CD4-positive, alpha-beta T cell treated with Interleukin-17A for 4 hours (primary cell): ENCODE data around the gene TRIP13.

Experiments
- DNase-seq: peaks from one replicate; pipeline ENCODE4 v3.0.0-alpha.2; 2020; ENCODE audit warnings: mixed read lengths

Gene TRIP13

DNA sequence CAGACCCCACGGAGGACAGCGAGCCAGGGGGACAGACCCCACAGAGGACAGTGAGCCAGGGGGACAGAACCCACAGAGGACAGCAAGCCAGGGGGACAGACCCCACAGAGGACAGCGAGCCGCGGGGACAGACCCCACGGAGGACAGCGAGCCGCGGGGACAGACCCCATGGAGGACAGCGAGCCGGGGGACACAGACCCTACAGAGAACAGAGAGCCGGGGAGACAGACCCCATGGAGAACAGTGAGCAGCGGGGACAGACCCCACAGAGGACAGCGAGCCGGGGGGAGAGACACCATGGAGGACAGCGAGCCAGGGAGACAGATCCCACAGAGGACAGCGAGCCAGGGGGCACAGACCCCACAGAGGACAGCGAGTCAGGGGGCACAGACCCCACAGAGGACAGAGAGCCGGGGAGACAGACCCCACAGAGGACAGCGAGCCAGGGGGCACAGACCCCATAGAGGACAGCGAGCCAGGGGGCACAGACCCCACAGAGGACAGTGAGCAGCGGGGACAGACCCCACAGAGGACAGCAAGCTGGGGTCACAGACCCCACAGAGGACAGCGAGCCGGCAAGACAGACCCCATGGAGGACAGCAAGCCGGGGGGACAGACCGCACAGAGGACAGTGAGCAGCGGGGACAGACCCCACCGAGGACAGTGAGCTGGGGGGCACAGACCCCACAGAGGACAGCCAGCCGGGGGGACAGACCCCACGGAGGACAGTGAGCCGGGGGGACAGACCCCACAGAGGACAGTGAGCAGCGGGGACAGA lies 37.5 kb upstream of the TRIP13 start:
- no peak for DNase-seq

DNA sequence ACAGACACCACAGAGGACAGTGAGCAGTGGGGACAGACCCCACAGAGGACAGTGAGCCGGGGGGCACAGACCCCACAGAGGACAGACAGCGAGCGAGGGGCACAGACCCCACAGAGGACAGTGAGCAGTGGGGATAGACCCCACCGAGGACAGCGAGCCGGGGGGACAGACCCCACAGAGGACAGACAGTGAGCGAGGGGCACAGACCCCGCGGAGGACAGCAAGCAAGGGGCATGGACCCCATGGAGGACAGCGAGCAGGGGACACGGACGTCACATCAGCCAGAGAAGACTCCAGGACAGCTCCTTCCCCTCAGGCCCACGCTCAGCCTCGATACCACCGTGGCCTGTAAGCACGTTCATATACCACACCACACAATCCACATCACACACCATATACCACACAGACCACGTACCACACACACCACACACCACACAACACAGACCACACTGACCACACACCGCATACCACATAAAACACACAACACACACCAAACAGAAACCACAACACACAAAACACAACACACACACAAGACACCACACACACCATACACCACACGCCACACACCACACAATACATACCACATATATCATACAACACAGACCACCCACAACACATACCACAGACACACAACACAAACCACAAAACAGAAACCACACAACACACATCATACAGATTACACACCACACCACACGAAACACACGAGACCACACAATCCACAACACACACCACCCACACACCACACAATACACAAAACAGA lies 36.7 kb upstream of the TRIP13 start:
- DNase-seq: no peak

GRCh38 chr5:856531-857425 lies 35.9 kb upstream of the TRIP13 start:
- DNase-seq: no peak

- no peak for DNase-seq
These were observed 34.0 kb upstream of the TRIP13 start for GRCh38 chr5:858726-859125.

- DNase-seq: no peak
These were observed 33.3 kb upstream of the TRIP13 start for GRCh38 chr5:859391-859790.

DNA sequence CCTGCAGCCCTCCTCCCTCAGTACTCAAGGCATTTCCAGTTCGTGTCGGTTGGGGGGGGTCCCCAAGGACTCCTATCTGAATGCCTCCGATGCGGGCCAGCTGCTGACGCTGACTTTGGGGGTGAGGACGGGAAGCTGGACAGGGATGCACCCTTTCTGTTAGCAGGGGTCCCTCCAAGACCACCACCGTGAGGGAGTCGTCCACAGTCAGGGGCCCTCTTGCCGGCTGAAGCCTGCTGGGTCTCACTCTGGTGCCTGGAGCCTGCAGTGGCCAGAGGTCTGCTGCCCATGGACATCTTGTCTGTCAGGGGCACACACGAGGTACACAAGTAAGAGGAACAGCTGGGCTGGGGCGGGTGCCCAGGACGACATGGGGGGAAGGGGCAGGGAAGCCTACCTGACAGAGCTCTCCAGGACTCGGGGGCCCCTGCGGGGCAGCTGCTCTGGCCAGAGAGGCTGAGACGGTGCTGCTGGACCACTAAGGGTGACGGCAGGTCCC lies 32.8 kb upstream of the TRIP13 start:
- no peak for DNase-seq

DNA sequence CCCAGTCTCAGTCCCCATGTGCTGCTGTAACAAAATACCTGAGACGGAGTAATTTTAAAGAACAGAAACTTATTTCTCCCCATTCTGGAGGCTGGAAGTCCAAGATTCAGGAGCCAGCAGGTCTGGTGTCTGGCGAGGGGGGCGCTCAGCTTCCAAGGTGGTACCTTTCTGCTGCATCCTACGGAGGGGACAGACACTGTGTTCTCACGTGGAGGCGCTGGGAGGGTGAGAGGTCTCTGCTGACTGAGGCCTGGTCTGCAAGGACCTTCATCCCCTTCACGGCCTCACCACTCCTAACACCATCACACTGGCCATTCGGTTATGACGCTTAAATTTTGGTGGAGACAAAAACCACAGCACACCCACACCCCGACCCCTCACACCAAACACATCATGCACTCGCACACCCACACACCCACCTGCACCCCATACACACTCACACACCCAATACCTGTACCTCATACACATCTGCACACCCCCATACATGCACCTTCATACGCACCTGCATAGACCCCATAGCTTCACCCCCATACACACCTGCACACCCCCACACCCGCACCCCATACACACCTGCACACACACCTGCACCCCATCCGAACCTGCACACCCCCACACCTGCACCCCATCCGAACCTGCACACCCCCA lies 32.1 kb upstream of the TRIP13 start:
- no peak for DNase-seq

DNA sequence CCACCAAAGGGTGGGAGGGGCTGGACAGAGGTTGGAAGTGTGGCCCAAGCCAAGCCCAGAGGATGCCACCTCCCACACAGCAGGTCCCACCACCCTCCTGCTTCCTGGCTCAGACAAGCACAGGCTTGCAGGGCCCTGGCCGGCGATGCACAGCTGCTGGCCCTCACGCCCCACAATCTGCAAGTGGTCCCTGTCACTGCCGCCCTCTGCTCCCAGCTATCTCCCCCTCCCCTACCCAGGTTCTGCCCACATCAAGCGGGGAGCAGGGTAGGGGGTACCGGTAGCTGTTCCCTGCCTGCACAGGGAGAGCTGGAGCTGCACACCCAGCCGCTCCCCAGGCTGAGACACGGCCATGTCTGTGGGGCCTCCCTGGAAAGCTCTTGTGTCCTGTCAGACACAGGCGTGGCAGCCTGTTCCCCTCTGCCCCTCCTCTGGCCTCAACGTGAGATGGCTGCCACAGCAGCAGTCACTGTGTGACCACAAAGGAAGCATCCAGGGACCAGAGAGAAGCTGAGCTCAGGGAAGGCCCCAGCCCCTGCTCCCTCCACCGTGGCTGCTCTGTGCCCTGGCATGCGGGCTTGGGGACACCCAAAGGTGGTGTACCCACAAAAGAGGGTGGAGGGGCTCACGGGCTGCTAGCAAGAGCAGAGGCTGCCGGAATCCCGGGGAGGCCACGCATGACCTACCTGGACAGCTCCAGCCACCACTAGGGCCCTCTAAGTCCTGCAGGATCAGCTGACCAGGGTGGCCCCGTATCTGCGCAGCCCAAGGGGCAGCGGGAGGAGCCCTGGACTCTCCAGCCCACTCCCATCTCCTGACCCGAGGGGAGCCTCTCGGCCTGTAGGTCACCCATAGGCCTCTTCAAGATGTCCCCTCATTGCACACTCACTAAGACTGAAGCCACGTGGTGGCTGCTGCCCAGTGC lies 31.0 kb upstream of the TRIP13 start:
- no peak for DNase-seq

- no peak for DNase-seq
These were observed 30.1 kb upstream of the TRIP13 start for GRCh38 chr5:862367-863243.

DNA sequence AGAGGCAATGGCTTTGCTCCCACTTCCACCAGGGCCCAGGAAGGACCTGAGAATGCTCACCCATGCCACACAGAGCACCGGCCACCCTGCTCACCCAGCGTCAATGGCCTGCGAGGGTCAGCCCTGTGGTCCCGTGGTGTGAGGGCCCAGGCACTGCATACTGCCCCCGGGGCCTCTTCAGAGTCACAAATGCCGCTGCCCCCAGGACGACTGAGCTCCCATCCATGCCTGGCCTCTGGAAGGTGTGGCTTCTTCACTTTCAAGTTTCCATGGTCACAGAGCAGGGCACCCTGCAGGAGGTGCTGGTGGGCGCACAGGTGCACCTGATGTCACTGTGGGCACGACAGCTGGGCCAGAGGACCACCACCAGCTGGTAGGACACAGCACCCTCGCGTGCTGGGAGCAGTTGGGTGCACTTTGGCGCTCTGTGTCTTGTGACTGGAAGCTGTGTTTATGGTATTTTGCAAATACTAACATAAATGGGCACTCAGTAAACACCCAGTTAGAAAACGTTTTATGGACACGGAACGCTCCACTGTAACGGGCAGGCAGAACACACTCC lies 29.4 kb upstream of the TRIP13 start:
- no peak for DNase-seq

DNA sequence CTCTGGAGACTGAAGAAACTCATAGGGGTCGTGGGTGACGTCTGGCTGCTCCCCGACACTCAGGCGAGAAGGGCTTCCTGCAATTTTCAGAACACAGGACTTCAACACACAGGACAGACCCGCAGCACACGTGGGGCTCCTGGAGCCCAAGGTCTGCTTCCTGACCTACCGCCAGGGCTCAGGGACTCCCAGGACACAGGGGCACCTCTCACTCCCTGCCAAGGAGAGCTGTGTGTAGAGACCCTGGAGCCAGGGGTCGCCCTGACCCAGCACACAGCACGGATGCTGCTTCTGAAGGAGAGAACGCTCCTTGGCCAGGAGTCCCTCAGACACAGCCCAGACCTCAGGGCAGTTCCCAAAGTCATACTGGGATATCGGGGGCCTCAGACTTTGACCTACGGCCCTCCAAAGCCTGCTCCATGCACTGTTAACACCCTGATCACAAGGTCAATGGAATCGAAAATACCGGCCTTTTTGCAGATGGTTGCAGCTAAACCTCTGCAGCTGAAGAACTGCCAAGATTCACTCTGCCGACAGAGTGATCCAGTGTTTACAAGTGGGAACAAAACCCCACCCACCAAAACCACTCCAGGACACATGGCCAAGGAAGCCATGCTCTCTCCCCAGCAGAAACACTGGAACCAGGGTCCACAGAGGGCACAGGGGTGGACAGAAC lies 28.1 kb upstream of the TRIP13 start:
- DNase-seq: no peak

GRCh38 chr5:865168-865521 lies 27.5 kb upstream of the TRIP13 start:
- DNase-seq: no peak

DNA sequence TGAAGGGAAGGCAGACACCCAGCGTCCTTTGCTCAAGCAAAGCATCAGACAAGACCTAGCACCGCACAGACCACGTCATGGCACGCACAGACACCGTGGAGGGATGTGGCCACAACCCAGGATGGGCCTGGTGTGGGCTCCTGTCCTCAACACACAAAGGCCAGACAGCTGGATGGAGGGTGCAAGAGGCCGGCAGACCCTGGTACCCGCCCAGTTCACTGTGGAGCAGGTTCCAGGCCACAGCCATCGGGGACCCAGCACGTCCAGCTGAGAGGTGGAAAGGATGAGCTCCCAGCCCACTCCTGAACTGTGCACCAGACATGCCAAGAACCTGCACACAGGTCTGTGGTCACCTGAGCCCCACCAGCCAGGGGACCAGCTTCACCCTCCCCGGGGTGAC lies 26.9 kb upstream of the TRIP13 start:
- no peak for DNase-seq

GRCh38 chr5:867300-867870 lies 25.3 kb upstream of the TRIP13 start:
- no peak for DNase-seq

GRCh38 chr5:868428-869135 lies 24.1 kb upstream of the TRIP13 start:
- no peak for DNase-seq

- no peak for DNase-seq
These were observed 21.7 kb upstream of the TRIP13 start for GRCh38 chr5:870956-871355.

DNA sequence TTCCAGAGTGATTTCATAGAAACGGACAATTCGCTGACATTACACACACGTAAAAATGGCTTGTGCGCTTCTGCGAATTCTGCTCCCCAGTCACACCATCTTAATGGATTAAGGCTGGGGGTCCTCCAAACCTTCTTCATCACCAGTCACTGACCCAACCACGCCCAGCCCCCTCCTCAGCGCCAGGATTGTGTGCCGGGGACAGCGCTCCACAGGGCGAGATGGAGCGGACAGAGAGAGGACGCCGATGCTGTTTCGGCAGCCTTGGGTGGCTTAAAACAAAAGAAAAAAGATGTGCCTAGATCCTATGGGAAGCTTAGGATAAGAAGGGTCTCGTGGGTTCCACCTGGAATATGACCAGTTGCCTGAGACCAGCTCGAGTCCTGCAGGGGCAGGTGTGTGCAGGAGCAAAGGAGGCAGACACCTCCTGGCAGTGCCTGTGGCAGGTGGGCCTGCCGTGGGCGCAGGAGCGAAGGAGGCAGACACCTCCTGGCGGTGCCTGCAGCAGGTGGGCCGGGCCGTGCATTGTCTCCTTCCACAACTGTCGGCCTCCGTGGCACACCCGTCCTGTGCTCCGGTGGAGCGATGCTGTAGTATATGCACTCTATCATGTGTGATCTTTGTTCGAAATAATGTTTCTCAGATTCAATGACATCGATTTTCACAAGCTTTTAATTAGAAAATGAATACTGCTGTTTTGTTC lies 20.9 kb upstream of the TRIP13 start:
- DNase-seq: no peak

DNA sequence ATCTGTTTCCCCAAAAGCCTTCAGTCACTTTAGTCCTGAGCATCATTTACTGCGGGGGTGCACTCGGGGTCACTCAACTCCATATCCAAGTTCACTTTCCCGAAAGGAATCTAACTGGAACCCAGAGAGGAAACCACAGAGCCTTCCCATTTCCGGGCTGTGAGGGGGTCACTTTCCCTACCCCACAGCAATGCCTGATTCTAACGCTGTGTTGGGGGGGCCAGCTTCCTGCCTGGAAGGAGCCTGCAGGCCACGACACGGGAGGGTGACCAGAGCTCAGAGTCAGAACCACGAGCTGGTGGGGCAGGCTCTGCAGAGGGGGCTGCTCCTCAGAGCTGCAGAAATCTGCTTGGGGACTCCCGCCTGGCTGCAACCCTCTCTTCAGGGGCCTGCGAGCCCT lies 20.4 kb upstream of the TRIP13 start:
- DNase-seq: no peak
